ENCODE data around the gene ANKRD13A. TPM values are rescaled to one million over a fixed set of nuclear protein-coding genes. Genes with fewer than 3 reads are reported as not detected.
A peak's percentile ranks its signal among the peaks of the same experiment; 100 is the strongest.
"Not testable (repeated sequence)": the region's sequence is repeated elsewhere in the genome, so short reads cannot be mapped to it uniquely, and the experiment has no call there.

The ANKRD13A gene
- total RNA-seq, 1 donor from 2014 or later, result 37.6 TPM

DNA sequence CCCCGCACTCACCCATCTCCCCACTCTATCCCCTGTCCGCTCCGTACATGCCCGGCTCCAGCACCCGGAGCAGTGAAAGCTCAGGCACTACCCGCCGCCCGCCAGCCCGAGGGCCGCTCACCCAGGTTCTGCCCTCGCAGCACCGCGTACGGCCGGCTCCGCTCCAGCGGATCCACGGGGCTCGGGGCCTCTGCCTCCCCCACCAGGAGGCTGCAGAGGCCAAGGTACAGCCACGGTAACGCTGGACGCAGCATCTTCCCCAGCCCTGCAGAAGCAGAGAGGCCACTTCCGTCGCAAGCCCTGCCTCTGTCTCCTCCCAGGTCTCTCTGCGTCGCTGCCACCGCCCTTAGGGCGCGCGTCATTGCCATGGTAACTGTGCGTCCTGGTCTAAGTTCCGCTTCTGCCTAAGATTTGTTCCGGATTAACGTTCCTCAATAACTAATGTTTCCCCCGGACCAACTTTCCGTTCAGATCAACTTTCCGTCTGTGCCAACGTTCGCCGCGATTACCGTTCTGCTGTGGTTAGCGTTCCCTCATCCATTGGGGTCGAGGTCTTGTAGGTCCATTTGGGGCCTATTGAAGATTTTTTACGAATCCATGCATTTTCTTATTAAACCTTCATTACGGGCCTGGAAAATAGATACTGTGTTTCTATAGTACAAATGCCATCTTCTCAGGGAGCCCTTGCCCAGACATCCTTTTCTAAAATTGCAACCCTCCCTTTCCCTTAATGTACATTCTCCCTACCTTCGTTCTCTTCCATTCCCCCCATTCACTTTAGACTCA, 49.2 kb downstream of the ANKRD13A start, which contains the start of gene C12orf76:
Gene C12orf76 (minus strand): TSS at position 281 of the 786 bp plus-strand sequence. CDS start 27 bp downstream, at position 254.
- no peaks in the 10 kb centered on the region for H3K9me3 Mint-ChIP-seq (ENCODE audit: low read depth)

GRCh38 chr12:110049034-110049433, 49.8 kb downstream of the ANKRD13A start:
- not testable (repeated sequence) for H3K9me3 Mint-ChIP-seq (ENCODE audit: low read depth); H3K36me3 Mint-ChIP-seq (ENCODE audit: low read depth); DNase-seq (ENCODE audit: low spot score); H3K27me3 Mint-ChIP-seq (ENCODE audit: low read depth)
- H3K27ac Mint-ChIP-seq (ENCODE audit: unreplicated experiment), result peak overlapping the region; percentile 94
- peak overlapping the region; percentile 79 for H3K4me3 Mint-ChIP-seq (ENCODE audit: unreplicated experiment)
- peaks cover 24% of the 10 kb centered on the region for H3K4me1 Mint-ChIP-seq (ENCODE audit: low read depth)

More for the DNA sequence above, 49.2 kb downstream of the ANKRD13A start, which contains the start of gene C12orf76:
- Mint-ChIP-seq H3K27me3 (ENCODE audit: low read depth) (no peaks in the 10 kb centered on the region), H3K4me1 (ENCODE audit: low read depth) (peaks cover 24% of the 10 kb centered on the region), H3K36me3 (ENCODE audit: low read depth) (no peaks in the 10 kb centered on the region), H3K27ac (ENCODE audit: unreplicated experiment) (peak within 1 kb of the TSS; percentile 94), H3K4me3 (ENCODE audit: unreplicated experiment) (peak within 1 kb of the TSS; percentile 79)
- peak; percentile 95 for DNase-seq (ENCODE audit: low spot score)
- peak; percentile 38 for TF ChIP-seq CTCF (IDR thresholded peaks at IDR 0.05)

DNA sequence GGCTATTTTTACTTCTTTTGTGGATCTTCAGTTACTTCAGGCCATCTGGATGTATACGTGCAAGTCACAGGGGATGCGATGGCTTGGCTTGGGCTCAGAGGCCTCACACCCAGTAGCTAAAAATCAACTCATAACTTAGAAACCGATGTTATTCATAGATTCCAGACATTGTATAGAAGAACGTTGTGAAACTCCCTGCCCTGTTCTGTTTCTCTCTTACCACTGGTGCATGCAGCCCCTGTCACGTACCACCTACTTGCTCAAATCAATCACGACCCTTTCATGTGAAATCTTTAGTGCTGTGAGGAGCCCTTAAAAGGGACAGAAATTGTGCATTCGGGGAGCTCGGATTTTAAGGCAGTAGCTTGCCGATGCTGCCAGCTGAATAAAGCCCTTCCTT, 50.4 kb downstream of the ANKRD13A start:
- H3K9me3 Mint-ChIP-seq (ENCODE audit: low read depth); H3K4me3 Mint-ChIP-seq (ENCODE audit: unreplicated experiment); DNase-seq (ENCODE audit: low spot score); H3K27ac Mint-ChIP-seq (ENCODE audit: unreplicated experiment); H3K27me3 Mint-ChIP-seq (ENCODE audit: low read depth); H3K36me3 Mint-ChIP-seq (ENCODE audit: low read depth): not testable (repeated sequence)
- H3K4me1 Mint-ChIP-seq (ENCODE audit: low read depth), result peaks cover 24% of the 10 kb centered on the region

- no peak for TF ChIP-seq CTCF (IDR thresholded peaks at IDR 0.05)
- H3K4me1 Mint-ChIP-seq (ENCODE audit: low read depth), result peaks cover 33% of the 10 kb centered on the region
- H3K27me3 Mint-ChIP-seq (ENCODE audit: low read depth), result no peaks in the 10 kb centered on the region
- no peaks in the 10 kb centered on the region for H3K36me3 Mint-ChIP-seq (ENCODE audit: low read depth)
- no peak overlapping the region for H3K4me3 Mint-ChIP-seq (ENCODE audit: unreplicated experiment)
- H3K9me3 Mint-ChIP-seq (ENCODE audit: low read depth), result no peaks in the 10 kb centered on the region
- DNase-seq (ENCODE audit: low spot score), result no peak
- H3K27ac Mint-ChIP-seq (ENCODE audit: unreplicated experiment), result no peak overlapping the region
Observed at GRCh38 chr12:110050927-110051326, 51.7 kb downstream of the ANKRD13A start.

DNA sequence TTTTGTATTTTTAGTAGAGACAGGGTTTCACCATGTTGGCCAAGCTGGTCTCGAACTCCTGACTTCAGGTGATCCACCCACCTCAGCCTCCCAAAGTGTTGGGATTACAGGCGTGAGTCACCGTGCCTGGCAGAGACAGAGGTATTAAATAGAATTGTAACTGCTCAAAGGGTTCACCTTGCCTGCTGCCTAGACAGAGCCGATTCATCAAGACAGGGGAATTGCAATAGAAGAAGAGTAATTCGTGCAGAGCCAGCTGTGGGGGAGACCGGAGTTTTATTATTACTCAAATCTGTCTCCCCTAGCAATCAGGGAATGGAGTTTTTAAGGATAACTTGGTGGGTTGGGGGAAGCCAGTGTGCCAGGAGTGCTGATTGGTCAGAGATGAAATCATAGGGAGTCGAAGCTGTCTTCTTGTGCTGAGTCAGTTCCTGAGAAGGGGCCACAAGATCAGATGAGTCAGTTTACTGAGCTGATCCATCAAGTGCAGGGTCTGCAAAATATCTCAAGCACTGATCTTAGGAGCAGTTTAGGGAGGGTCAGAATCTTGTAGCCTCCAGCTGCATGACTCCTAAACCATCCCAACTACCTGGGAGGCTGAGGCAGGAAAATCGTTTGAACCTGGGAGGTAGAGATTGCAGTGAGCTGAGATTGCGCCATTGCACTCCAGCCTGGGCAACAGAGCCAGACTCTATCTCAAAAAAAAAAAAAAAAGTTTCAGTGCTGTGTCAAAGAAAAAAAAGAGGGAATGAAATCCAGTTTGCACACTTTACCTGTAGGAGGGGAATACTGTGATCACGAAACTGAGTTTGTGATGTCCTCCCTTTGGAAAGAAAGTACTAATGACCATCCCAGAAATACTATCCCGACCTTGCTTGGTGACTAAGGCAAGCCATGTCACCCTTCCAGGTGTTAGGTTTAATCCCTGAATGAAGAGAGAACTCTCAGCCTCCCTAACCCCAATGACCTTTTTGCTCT, 56.4 kb downstream of the ANKRD13A start:
- DNase-seq (ENCODE audit: low spot score); H3K9me3 Mint-ChIP-seq (ENCODE audit: low read depth); H3K36me3 Mint-ChIP-seq (ENCODE audit: low read depth); H3K27me3 Mint-ChIP-seq (ENCODE audit: low read depth); H3K4me3 Mint-ChIP-seq (ENCODE audit: unreplicated experiment): not testable (repeated sequence)
- Mint-ChIP-seq H3K27ac (ENCODE audit: unreplicated experiment) (peak overlapping the region; percentile 55), H3K4me1 (ENCODE audit: low read depth) (peaks cover 16% of the 10 kb centered on the region)

DNA sequence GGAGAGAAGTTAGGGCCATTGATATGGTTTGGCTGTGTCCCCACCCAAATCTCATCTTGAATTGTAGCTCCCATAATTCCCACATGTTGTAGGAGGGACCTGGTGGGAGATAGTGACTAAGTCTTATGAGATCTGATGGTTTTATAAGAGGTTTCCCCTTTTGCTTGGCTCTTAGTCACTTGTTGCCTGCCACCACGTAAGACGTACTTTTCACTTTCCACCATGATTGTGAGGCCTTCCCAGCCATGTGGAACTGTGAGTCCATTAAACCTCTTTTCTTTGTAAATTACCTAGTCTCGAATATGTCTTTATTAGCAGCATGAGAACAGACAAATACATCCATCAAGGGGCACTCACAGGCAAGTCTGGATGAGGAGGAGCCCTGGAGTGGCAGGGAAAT, 57.4 kb downstream of the ANKRD13A start:
- peaks cover 16% of the 10 kb centered on the region for H3K4me1 Mint-ChIP-seq (ENCODE audit: low read depth)
- H3K4me3 Mint-ChIP-seq (ENCODE audit: unreplicated experiment); H3K9me3 Mint-ChIP-seq (ENCODE audit: low read depth); H3K27me3 Mint-ChIP-seq (ENCODE audit: low read depth); DNase-seq (ENCODE audit: low spot score); H3K36me3 Mint-ChIP-seq (ENCODE audit: low read depth); H3K27ac Mint-ChIP-seq (ENCODE audit: unreplicated experiment): not testable (repeated sequence)
